Mucosa of gallbladder (tissue), 1 donor: Measurements from ENCODE around the gene ARHGAP45. TPM values are rescaled to one million over a fixed set of nuclear protein-coding genes. Genes with fewer than 3 reads are reported as not detected.
A peak's percentile ranks its signal among the peaks of the same experiment; 100 is the strongest.

ENCODE experiments used
- DNase-seq: peaks from one replicate; pipeline ENCODE4 v3.0.0-alpha.2; 2020; ENCODE audit warnings: low spot score
- total RNA-seq: library from RNA; stranded (reverse); gene quantifications from one replicate; pipeline ENCODE4 v1.2.1, GENCODE V29; 2021
- donor health status: DM: no; HTN: no; CAD: no.

ARHGAP45 gene
- total RNA-seq, 1 donor from 2014 or later: 42.4 TPM

DNA sequence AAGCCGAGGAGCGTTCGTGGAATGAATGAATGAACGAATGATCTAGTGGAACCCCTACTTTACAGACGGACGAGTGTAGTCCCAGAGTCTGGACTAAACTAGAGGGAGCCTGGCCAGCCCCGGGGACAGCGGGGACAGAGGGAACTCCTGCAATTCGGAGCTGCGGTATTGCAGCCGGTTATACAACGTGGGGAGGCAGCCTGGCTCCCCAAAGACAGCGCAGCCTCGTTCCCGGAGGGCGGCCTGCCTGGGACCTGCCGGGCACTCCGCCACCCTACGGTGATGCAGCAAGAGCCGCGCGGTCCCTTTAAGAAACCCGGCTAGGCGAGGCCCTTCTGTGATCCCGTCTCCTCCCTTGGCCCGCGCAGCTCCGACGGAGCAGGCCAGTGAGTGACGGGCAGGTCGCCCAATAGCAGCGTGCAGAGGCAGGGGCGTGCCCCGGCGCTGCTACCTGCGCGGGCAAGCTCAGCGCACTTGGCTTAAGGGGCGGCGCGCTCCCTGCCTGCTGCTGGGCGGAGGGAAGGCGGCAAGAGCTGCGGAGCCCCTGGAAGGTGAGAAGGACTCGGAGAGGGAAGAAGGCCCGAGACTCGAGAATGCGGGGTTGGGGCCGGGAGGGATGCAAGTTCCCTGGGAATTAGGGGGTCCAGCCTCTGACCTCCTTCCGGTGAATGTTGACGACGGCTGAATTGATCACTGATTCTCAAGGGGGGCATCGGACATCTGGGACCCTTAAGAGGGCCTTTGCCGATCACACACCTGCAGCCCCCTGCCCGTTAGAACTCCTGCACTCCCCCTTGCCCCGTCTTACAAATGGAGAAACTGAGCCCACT lies 27.1 kb upstream of the ARHGAP45 start, which contains the start of gene ABCA7:
ABCA7 (plus strand) TSS at position 462 of the 830 bp plus-strand sequence. CDS start 1,255 bp downstream, outside the sequence.
- peak; percentile 99 for DNase-seq

DNA sequence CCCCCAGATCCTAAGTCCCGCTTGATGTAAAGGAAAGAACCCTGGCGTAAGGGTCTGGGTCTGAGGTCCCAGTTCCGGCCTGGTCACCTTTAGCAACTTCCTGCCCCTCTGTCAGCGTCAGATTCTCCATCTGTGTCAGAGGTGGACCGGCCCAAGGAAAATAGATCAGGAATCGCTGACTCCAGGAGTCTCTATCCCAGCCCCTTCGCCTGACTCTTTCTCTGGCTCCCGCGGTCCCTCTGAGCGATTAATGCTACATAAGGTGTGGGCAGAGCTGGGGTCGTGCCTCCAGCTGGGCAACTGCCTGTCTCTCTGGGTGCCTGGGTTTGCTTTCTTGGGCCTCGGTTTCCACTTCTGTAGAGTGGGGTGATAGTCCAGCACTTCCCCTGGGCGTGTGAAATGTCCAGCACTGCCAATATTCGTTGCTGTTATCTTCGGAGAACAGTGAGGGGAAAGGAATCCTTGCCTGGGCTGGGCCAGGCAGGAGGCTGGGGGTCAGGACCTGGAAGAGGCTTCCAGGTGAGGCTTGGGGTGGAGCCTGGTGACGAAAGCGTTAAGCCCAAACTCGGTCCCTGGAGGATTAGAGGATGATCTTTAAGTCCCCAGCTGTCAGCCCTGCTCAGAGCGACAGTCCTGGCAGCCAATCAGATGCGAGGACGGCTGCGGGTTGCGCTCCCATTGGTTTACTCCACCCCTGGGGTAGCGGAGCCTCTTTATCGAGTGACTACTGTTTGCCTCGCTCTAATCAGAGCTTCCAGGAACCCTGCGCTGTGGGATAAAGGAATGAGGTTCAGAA lies 26.3 kb upstream of the ARHGAP45 start:
- DNase-seq: peak; percentile 92

DNA sequence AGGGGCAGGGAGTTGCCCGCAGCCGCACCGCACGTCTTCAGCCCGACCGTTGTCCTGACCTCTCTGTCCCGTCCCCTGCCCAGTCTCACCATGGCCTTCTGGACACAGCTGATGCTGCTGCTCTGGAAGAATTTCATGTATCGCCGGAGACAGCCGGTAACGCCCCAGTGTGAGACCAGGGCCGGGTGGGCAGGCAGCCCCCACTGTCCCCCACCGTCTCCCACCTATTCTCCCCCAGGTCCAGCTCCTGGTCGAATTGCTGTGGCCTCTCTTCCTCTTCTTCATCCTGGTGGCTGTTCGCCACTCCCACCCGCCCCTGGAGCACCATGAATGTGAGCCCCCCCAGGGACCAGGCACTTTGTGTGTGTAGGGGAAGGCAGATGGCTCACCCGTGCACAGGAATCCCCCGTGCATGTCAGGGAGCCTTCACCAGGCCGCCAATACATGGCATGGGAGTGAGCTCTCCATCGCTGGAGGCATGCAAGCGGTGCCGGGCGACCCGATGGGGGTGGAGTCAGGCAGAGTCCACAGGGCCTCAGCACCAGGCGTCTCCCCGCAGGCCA lies 25.6 kb upstream of the ARHGAP45 start:
- DNase-seq: no peak

DNA sequence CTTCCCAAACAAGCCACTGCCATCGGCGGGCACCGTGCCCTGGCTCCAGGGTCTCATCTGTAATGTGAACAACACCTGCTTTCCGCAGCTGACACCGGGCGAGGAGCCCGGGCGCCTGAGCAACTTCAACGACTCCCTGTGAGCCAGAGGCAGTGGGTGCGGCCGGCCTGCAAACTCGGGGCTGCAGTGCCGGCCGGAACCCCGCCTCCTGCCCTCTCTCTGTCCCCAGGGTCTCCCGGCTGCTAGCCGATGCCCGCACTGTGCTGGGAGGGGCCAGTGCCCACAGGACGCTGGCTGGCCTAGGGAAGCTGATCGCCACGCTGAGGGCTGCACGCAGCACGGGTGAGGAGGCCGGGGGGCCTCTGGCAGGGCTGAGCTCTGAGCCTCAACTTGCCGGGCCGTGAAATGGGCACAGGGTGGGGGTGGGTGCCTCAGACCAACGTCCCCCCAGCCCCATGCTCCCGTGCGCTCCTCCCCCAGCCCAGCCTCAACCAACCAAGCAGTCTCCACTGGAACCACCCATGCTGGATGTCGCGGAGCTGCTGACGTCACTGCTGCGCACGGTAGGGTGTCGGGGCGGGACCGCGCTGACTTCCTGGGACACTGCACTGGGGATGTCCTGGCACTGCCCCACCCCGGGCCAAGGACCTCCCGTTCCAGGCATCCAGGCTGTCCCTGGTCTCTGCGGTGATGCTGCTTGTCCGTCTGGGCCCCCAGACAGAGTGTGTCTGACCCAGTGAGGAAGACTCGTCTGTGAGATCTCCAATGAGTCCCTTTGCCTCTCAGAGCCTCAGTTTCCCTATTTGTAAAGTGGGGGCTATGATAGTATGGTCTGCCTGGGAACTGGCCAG lies 24.9 kb upstream of the ARHGAP45 start:
- no peak for DNase-seq

DNA sequence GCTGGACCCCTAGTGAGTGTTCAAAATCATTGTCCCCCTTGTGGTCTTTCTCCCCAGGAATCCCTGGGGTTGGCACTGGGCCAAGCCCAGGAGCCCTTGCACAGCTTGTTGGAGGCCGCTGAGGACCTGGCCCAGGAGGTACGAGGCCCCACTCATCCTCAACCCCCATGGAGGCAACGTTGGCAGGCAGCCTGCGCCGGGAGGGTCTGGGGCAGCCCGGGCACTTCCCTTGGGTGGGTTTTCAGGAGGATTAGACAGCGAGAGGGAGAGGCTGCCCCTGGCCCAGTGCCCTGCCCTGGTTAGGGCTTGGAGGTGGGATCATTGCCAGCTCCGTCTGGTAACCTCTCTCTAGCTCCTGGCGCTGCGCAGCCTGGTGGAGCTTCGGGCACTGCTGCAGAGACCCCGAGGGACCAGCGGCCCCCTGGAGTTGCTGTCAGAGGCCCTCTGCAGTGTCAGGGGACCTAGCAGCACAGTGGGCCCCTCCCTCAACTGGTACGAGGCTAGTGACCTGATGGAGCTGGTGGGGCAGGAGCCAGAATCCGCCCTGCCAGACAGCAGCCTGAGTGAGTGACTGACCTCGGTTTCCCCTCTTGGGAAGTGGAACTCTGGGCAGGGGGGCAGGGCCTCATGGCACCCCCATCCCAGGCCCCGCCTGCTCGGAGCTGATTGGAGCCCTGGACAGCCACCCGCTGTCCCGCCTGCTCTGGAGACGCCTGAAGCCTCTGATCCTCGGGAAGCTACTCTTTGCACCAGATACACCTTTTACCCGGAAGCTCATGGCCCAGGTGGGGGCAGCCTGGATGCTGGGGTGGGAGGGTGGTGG lies 24.1 kb upstream of the ARHGAP45 start:
- DNase-seq: no peak

DNA sequence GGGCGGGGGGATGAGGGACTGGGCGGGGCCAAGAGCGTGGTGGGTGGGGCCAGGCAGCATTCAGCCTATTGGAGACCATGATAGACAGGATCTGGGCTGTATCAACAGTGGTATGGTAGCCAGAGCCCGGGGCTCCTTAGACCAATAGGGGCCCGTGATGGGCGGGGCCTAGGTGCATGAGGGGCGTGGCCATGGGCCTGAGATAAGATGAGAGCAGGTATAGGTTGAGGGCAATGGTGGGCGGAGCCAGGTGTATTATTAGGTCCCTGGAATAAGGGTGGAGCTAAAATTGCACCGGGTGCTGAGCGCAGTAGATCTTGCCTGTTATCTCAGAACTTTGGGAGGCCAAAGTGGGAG lies 21.7 kb upstream of the ARHGAP45 start:
- DNase-seq: no peak

DNA sequence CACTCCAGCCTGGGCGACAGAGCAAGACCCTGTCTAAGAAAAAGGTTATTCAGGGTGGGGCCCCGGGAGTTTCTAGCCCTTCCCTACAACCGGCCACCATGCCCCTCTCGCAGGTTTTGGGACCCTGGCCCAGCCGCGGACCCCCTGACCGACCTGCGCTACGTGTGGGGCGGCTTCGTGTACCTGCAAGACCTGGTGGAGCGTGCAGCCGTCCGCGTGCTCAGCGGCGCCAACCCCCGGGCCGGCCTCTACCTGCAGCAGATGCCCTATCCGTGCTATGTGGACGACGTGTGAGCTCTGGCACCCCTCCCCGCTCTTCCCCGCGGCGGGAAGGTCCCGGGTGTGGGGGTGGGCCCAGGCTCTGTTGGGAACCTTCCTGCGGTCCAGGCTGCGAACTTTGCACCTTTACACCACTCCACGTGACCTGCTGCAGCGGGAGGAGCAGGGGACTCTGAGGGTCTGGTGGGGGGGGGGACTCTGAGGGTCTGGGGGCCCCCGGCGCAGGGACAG lies 20.8 kb upstream of the ARHGAP45 start:
- no peak for DNase-seq

DNA sequence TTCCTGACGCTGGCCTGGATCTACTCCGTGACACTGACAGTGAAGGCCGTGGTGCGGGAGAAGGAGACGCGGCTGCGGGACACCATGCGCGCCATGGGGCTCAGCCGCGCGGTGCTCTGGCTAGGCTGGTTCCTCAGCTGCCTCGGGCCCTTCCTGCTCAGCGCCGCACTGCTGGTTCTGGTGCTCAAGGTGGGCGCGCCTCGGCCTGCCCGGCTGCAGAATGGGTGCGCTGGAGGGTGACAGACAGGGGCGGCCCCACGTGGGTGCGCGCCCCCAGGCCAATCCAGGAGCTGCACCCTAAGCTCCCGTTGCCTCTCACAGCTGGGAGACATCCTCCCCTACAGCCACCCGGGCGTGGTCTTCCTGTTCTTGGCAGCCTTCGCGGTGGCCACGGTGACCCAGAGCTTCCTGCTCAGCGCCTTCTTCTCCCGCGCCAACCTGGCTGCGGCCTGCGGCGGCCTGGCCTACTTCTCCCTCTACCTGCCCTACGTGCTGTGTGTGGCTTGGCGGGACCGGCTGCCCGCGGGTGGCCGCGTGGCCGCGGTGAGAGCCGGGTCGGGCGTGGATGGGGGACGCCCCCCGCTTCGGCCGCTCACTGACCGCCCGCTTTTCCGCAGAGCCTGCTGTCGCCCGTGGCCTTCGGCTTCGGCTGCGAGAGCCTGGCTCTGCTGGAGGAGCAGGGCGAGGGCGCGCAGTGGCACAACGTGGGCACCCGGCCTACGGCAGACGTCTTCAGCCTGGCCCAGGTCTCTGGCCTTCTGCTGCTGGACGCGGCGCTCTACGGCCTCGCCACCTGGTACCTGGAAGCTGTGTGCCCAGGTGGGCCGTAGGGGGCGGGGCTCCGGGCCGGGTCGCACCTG lies 19.9 kb upstream of the ARHGAP45 start:
- DNase-seq: no peak

DNA sequence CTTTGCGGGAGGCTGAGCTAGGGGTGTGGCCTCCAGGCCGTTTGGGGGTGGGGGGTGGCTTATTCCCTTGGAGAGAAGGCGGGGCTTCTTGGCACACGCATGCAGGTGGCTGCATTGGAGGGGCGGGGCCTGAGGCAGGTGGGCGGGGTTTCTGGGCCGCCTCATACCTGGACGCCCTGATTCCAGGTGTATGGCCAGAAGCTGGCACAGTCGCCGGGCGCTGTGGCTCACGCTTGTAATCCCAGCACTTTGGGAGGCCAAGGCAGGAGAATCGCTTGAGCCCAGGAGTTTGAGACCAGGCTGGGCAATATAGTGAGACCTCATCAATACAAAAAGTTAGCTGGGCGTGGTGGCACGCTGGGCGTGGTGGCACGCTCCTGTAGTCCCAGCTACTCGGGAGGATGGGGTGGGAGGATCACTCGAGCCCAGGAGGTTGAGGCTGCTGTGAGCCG lies 19.2 kb upstream of the ARHGAP45 start:
- no peak for DNase-seq

DNA sequence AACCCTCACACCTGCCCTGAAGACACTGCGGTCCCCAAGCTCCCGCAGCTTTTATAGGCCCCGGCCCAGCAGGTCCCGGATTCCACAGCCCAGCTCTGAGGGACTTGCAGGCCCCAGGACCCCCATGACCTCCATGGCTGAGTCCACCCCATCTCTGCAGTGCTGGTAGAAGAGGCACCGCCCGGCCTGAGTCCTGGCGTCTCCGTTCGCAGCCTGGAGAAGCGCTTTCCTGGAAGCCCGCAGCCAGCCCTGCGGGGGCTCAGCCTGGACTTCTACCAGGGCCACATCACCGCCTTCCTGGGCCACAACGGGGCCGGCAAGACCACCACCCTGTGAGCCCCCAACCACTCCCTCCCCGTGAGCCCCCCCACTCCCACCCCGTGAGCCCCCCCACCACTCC lies 17.9 kb upstream of the ARHGAP45 start:
- DNase-seq: no peak

DNA sequence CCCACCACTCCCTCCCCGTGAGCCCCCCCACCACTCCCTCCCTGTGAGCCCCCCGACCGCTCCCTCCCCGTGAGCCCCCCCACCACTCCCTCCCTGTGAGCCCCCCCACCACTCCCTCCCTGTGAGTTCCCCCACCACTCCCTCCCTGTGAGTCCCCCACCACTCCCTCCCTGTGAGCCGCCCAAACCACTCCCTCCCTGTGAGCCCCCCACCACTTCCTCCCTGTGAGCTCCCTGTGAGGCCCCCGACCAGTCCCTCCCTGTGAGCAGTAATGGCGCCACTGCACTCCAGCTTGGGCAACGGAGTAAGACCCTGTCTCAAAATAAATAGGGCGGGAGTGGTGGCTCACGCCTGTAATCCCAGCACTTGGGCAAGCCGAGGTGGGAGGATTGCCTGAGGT lies 17.2 kb upstream of the ARHGAP45 start:
- no peak for DNase-seq

DNA sequence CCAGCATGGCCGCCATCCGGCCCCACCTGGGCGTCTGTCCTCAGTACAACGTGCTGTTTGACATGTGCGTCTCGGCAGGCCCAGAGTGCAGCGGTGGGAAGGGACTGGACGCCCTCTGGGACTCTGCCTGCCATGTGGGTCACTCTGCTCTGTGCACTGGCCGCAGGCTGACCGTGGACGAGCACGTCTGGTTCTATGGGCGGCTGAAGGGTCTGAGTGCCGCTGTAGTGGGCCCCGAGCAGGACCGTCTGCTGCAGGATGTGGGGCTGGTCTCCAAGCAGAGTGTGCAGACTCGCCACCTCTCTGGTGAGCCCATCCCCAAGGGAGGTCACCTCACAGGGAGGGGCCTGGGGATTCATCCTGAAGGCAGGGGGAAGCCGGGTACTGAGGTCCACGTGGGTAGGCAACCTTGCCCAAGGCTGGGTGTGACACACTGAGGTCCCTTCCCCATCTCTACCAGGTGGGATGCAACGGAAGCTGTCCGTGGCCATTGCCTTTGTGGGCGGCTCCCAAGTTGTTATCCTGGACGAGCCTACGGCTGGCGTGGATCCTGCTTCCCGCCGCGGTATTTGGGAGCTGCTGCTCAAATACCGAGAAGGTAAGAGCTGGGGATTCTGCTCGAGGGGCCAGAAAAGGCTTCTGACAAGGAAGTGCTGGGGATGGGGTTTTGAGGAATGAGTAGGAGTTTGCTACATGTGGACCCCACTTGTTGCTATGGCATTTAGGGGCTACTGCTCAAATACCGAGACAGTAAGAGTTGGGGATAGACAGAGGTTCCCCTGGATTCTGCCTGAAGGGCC lies 15.8 kb upstream of the ARHGAP45 start:
- DNase-seq: no peak

DNA sequence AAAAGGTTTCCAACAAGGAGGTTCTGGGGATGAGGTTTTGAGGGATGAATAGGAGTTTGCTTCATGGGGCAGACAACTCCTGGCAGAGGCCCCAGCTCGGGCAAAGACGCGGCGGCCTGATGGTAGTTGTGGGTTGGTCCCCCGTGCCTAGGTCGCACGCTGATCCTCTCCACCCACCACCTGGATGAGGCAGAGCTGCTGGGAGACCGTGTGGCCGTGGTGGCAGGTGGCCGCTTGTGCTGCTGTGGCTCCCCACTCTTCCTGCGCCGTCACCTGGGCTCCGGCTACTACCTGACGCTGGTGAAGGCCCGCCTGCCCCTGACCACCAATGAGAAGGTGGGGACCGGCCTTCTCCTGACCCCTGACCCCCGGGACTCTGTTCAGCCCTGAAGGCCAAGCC lies 15.2 kb upstream of the ARHGAP45 start:
- no peak for DNase-seq

DNA sequence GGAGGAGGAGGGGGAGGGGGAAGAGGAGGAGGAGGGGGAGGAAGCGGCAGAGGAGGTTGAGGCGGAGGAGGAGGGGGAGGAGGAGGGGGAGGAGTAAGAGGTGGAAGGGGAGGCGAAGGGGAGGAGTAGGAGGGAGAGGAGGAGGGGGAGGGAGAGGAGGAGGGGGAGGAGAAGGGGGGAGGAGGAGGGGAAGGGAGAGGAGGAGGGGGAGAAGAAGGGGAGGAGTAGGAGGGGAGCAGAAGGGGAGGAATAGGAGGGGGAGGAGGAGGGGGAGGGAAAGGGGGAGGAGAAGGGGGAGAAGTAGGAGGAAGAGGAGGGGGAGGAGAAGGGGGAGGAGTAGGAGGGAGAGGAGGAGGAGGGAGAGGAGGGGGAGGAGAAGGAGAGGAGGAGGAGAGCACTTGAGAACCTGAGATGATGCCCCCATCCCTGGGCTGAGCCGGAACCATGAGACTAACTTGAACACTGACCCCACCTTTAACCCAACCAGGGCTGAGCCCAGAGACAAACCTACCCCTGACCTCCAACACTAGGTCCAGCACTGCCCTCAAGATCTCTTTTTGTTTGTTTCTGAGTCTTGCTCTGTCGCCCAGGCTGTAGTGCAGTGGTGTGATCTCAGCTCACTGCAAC lies 14.5 kb upstream of the ARHGAP45 start:
- DNase-seq: no peak

DNA sequence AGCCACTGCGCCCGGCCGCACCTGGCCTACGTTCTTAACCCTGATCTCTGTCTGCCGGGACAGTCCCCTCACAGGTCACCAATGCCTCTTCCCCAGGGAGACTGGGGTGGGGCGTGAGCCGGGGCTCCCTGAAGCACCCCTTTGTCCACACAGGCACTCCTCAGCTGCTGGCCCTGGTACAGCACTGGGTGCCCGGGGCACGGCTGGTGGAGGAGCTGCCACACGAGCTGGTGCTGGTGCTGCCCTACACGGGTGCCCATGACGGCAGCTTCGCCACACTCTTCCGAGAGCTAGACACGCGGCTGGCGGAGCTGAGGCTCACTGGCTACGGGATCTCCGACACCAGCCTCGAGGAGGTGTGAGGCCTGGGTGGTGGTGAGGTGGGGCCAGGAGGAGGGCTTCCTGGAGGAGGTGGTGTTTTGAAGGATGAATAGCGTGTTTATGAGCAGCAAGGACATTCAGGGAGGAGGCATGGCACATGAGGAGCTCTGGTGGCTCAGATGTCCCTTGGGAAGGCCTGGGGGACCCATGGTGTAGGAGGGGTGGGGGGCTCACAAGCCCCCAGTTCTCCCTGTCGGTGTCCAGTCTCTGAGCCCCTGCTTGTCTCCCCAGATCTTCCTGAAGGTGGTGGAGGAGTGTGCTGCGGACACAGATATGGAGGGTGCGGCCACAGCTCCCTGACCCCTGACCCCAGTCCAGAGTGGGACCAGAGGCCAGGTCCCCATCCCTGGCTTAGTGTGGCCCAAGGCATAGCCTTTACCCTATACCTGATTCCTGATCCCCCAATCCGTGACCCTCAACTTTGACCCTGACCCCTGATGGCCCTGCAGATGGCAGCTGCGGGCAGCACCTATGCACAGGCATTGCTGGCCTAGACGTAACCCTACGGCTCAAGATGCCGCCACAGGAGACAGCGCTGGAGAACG lies 13.5 kb upstream of the ARHGAP45 start:
- no peak for DNase-seq

DNA sequence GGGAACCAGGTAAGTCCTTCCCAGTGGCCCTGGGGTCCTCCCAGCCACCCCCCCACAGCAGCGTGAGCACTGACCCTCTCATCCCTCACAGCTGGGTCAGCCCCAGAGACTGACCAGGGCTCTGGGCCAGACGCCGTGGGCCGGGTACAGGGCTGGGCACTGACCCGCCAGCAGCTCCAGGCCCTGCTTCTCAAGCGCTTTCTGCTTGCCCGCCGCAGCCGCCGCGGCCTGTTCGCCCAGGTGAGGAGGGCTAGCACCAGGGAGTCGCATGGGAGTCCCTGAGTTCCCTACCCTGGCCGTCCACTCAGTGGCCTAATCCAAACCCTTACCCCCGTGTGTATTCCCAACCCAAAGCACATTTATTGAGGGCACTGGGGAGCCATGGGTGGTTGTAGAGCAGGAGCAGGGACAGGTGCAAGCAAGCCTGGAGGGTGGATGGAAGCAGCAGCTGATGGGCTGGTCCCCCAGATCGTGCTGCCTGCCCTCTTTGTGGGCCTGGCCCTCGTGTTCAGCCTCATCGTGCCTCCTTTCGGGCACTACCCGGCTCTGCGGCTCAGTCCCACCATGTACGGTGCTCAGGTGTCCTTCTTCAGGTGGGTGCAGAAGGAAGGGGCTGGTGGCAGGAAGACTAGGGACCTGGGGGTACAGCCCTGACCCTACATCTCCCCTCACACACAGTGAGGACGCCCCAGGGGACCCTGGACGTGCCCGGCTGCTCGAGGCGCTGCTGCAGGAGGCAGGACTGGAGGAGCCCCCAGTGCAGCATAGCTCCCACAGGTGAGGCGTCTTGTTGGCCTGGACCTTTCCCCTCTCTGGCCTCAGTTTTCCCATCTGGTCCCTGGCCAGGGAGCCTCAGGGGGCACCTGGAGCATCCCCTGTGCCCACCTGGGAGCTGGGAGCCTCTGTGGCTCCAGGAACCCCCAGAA lies 12.6 kb upstream of the ARHGAP45 start:
- no peak for DNase-seq
